Measurements from ENCODE around the gene PRKAG3. TPM values are rescaled to one million over a fixed set of nuclear protein-coding genes. Genes with fewer than 3 reads are reported as not detected.
A peak's percentile ranks its signal among the peaks of the same experiment; 100 is the strongest.

The PRKAG3 gene
- total and polyA plus RNA-seq, 4 donors, result 0.01 TPM; not detected in 3

DNA sequence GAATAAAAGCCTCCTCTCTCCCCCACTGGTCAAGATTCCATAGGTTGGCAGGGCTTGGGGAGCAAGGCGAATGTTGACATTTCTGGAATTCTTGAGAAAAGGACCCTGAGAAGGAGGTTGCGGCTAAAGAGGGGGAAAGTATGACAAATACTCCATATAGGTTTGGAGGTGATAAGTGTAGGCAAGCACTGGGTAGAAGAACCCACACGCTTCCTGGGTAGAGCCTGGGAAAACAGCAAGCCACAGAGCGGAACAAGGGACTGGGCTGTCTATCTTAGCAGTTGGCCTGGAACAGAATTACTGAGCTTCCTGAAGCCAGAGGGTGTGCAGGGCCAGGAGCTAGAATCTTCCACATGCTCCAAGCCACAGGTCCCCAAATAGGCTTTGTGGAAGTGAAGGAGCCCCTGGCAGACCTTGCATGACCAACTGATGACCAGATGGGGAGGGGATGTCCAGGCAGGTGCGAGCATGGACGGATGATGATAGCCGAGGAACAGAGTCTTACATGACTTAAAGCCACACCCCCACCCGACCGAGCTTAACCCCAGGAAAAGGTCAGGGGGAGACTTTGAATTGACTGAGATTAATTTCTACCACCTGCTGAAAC lies 9.9 kb downstream of the PRKAG3 start:
- TF ChIP-seq, protein P1, sequence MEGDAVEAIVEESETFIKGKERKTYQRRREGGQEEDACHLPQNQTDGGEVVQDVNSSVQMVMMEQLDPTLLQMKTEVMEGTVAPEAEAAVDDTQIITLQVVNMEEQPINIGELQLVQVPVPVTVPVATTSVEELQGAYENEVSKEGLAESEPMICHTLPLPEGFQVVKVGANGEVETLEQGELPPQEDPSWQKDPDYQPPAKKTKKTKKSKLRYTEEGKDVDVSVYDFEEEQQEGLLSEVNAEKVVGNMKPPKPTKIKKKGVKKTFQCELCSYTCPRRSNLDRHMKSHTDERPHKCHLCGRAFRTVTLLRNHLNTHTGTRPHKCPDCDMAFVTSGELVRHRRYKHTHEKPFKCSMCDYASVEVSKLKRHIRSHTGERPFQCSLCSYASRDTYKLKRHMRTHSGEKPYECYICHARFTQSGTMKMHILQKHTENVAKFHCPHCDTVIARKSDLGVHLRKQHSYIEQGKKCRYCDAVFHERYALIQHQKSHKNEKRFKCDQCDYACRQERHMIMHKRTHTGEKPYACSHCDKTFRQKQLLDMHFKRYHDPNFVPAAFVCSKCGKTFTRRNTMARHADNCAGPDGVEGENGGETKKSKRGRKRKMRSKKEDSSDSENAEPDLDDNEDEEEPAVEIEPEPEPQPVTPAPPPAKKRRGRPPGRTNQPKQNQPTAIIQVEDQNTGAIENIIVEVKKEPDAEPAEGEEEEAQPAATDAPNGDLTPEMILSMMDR (IDR thresholded peaks at IDR 0.05; ENCODE audit: control extremely low read depth, extremely low read depth), result no peak
- DNase-seq, result no peak
- Histone ChIP-seq H3K27ac (ENCODE audit: low read depth in 1 of 2, low read length in 1 of 2) (no peak overlapping the region), H3K9ac (ENCODE audit: insufficient read depth in 1 of 2, low read length in 2 of 2) (no peak overlapping the region), H3K36me3 (ENCODE audit: control insufficient read depth in 4 of 4, insufficient read depth in 4 of 4, low read length in 4 of 4) (peaks cover 0 to 3% (median under 1%) of the 10 kb centered on the region in 4 donors), H3K4me3 (no peak overlapping the region), H3K4me1 (ENCODE audit: control insufficient read depth in 5 of 5, insufficient read depth in 5 of 5, low read length in 5 of 5) (no peaks in the 10 kb centered on the region), H3K9me3 (ENCODE audit: control insufficient read depth in 4 of 4, insufficient read depth in 3 of 4, low read length in 3 of 4) (no peaks in the 10 kb centered on the region), H3K27me3 (ENCODE audit: control insufficient read depth in 3 of 3, insufficient read depth in 3 of 3, low read length in 2 of 3) (no peaks in the 10 kb centered on the region)
- ATAC-seq (ENCODE audit: insufficient read depth, low FRiP score), result no peak
- 75 to 84% methylated on average over 9 of the region's 9 CpGs for WGBS, 2 donors

DNA sequence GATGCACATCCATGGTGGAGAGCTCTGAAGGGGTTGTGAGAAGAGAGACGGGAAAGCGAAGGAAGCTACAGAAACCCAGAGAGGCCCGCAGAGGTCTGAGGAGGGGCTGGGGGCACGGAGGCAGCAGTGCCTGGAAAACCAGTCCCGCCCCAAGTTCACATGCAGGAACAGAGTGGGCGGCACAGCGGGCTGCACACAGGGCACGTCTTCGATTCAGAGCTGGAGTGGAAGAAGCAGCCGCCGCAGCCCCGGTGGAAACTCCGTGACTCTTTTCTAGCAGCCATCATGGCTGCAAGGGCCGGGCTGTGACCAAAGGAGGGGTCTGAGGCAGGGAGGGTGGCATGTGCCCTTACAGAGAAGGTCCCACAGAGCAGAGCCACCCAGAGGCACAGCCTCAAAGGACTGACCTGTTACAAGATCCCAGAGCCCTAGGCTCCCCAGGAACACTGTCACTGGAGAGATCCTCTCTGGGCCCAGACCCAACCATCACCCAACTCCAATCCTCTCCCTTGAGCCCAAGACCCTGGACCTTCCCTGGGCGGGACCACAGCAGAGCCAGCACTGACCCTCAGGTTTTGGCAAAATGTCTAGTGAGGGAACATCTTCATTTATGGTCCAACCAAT lies 10.7 kb downstream of the PRKAG3 start:
- no peak for DNase-seq
- no peaks in the 10 kb centered on the region for H3K27me3 ChIP-seq (ENCODE audit: control insufficient read depth in 3 of 3, insufficient read depth in 3 of 3, low read length in 2 of 3)
- ATAC-seq (ENCODE audit: insufficient read depth, low FRiP score), result no peak
- TF ChIP-seq, protein P1 (IDR thresholded peaks at IDR 0.05; ENCODE audit: control extremely low read depth, extremely low read depth), result no peak
- no peaks in the 10 kb centered on the region for H3K4me1 ChIP-seq (ENCODE audit: control insufficient read depth in 5 of 5, insufficient read depth in 5 of 5, low read length in 5 of 5)
- no peak overlapping the region for H3K9ac ChIP-seq (ENCODE audit: insufficient read depth in 1 of 2, low read length in 2 of 2)
- H3K9me3 ChIP-seq (ENCODE audit: control insufficient read depth in 4 of 4, insufficient read depth in 3 of 4, low read length in 3 of 4), result no peaks in the 10 kb centered on the region
- WGBS, 2 donors, result 93 to 96% methylated on average over 15 of the region's 15 CpGs
- H3K27ac ChIP-seq (ENCODE audit: low read depth in 1 of 2, low read length in 1 of 2), result peak overlapping the region in 1 of 2 donors; percentile 17
- H3K4me3 ChIP-seq, result no peak overlapping the region
- peaks cover 0 to 4% (median 3%) of the 10 kb centered on the region in 4 donors for H3K36me3 ChIP-seq (ENCODE audit: control insufficient read depth in 4 of 4, insufficient read depth in 4 of 4, low read length in 4 of 4)

DNA sequence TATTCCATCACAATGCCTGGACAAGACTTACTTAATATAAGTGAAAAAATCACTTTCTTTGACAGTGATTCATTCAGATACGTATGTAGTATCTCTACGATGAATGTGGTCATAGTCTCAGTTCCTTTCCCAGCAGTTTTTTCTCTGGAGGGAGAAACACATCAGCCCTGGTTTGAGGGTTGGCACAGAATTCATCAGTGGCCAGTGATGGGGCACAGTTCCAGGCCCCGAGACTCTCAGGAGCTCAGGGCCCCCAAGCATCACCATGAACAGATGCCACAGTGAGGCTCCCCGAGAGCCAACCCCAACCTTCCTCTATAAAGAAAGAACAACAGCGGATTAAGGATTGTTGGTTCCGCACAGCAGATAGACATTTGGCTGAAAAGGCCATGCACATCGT lies 12.5 kb downstream of the PRKAG3 start:
- ATAC-seq (ENCODE audit: insufficient read depth, low FRiP score) (no peak), DNase-seq (no peak)
- no peaks in the 10 kb centered on the region for H3K27me3 ChIP-seq (ENCODE audit: control insufficient read depth in 3 of 3, insufficient read depth in 3 of 3, low read length in 2 of 3)
- H3K36me3 ChIP-seq (ENCODE audit: control insufficient read depth in 4 of 4, insufficient read depth in 4 of 4, low read length in 4 of 4), result peaks cover 0 to 16% (median 13%) of the 10 kb centered on the region in 4 donors
- H3K9me3 ChIP-seq (ENCODE audit: control insufficient read depth in 4 of 4, insufficient read depth in 3 of 4, low read length in 3 of 4), result no peaks in the 10 kb centered on the region
- H3K27ac ChIP-seq (ENCODE audit: low read depth in 1 of 2, low read length in 1 of 2), result no peak overlapping the region
- WGBS, 2 donors, result 90% methylated on average over 7 of the region's 7 CpGs
- no peak overlapping the region for H3K9ac ChIP-seq (ENCODE audit: insufficient read depth in 1 of 2, low read length in 2 of 2)
- H3K4me3 ChIP-seq, result no peak overlapping the region
- no peaks in the 10 kb centered on the region for H3K4me1 ChIP-seq (ENCODE audit: control insufficient read depth in 5 of 5, insufficient read depth in 5 of 5, low read length in 5 of 5)
- TF ChIP-seq, protein P1 (IDR thresholded peaks at IDR 0.05; ENCODE audit: control extremely low read depth, extremely low read depth), result no peak
